Measurements from ENCODE around the gene PNLIPRP2. TPM values are rescaled to one million over a fixed set of nuclear protein-coding genes. Genes with fewer than 3 reads are reported as not detected.

The PNLIPRP2 gene
- total and polyA plus RNA-seq, 7 donors, result 0.01 to 0.91 (median 0.14) TPM; not detected in 3

GRCh38 chr10:116606061-116606483 is 14.7 kb upstream of the PNLIPRP2 start:
- Histone ChIP-seq H3K4me1 (no peaks in the 10 kb centered on the region), H3K27me3 (ENCODE audit: insufficient read depth in 3 of 3, low read length in 2 of 3) (peaks cover 0 to 18% (median 2%) of the 10 kb centered on the region in 3 donors), H3K9me3 (no peaks in the 10 kb centered on the region), H3K4me3 (no peak overlapping the region), H3K27ac (no peak overlapping the region), H3K36me3 (ENCODE audit: insufficient read depth in 1 of 2, low read depth in 1 of 2) (no peaks in the 10 kb centered on the region)
- ATAC-seq (no peak), DNase-seq (no peak)
- WGBS, 3 donors, result 63 to 68% (median 64%) methylated on average over 8 of the region's 8 CpGs
- intact Hi-C loops (cut with DNase I), result no loop called here
- TF ChIP-seq CTCF (IDR thresholded peaks at IDR 0.05), result no peak

DNA sequence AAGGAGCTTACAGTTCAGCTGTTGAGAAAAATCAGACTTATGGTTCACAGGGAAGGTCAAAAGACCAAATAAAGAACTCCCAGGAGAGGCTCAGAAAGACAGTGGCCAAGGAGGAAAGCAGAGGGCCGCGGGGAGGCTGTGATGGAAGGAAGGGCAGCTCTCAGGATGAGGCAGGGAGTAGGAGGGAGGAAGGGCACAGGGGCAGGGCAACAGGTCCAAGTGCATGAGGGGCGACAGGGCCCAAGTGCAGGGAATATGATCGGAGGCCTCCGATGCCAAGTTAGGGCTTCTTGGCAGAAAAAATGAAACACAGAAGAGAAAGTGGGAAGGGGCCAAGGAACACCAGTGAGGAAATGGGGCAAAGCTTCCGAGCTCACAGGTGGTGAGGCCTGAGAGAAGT is 13.4 kb upstream of the PNLIPRP2 start:
- WGBS, 3 donors, result 40 to 60% (median 41%) methylated on average over 6 of the region's 6 CpGs

DNA sequence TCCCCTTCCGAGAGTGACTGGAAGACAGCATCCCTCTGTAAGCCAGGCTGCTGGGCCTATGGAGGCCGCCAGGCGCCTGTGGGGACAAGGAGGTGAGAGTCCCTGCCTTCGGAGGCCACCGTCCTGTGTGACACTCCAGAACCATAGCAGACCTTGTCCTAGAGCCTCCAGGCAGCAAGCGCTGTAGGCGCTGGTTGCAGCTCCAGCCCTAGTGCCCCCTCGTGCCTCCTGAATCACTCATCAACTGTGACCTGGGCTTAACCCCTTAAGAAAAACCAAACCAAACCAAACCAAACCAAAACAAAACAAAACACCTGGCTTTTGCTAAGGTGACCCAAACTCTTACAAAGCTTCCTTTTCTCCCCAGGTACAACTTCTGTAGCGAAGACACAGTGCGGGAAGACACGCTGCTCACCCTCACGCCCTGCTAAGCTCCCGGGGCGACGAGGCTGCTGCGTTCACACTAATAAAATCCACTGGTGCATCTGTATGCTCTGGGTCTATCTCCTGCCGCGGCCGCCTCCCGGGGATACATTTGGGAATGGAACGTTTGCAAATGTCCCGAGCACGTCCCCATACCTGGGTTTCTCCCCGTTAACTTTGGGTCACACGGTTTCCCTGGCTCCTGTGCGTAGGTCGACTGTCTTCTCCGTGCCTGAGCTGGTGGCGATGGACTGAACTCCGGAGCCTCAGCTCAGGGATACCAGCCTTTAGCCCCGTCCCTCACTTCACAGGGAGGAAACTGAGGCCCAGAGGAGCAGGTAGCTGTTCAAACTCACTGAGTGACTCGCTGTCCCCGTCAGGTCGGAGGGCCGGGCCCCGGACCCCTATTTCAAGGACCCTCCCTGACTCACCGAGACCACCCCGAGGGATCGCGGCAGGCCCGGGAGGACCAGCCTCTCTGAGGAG is 11.8 kb upstream of the PNLIPRP2 start:
- H3K4me3 ChIP-seq, result no peak overlapping the region
- DNase-seq (no peak), ATAC-seq (no peak)
- H3K36me3 ChIP-seq (ENCODE audit: insufficient read depth in 1 of 2, low read depth in 1 of 2), result no peaks in the 10 kb centered on the region
- H3K27me3 ChIP-seq (ENCODE audit: insufficient read depth in 3 of 3, low read length in 2 of 3), result peaks cover 0 to 18% (median 2%) of the 10 kb centered on the region in 3 donors
- no peak overlapping the region for H3K27ac ChIP-seq
- H3K9me3 ChIP-seq, result no peaks in the 10 kb centered on the region
- 31 to 37% (median 37%) methylated on average over 41 of the region's 41 CpGs for WGBS, 3 donors
- no peaks in the 10 kb centered on the region for H3K4me1 ChIP-seq
- intact Hi-C loops (cut with DNase I), result no loop called here
- no peak for TF ChIP-seq CTCF (IDR thresholded peaks at IDR 0.05)

More for the DNA sequence above, 13.4 kb upstream of the PNLIPRP2 start:
- peaks cover 0 to 18% (median 2%) of the 10 kb centered on the region in 3 donors for H3K27me3 ChIP-seq (ENCODE audit: insufficient read depth in 3 of 3, low read length in 2 of 3)
- no peak for TF ChIP-seq CTCF (IDR thresholded peaks at IDR 0.05)
- ATAC-seq, result no peak
- H3K4me1 ChIP-seq, result no peaks in the 10 kb centered on the region
- no peak overlapping the region for H3K4me3 ChIP-seq
- intact Hi-C loops (cut with DNase I), result no loop called here
- DNase-seq, result no peak
- H3K27ac ChIP-seq, result no peak overlapping the region
- no peaks in the 10 kb centered on the region for H3K36me3 ChIP-seq (ENCODE audit: insufficient read depth in 1 of 2, low read depth in 1 of 2)
- H3K9me3 ChIP-seq, result no peaks in the 10 kb centered on the region

GRCh38 chr10:116610443-116611152 is 10.2 kb upstream of the PNLIPRP2 start:
- Histone ChIP-seq H3K36me3 (ENCODE audit: insufficient read depth in 1 of 2, low read depth in 1 of 2) (no peaks in the 10 kb centered on the region), H3K27me3 (ENCODE audit: insufficient read depth in 3 of 3, low read length in 2 of 3) (peaks cover 0 to 18% (median 2%) of the 10 kb centered on the region in 3 donors), H3K4me1 (no peaks in the 10 kb centered on the region), H3K9me3 (no peaks in the 10 kb centered on the region), H3K27ac (no peak overlapping the region), H3K4me3 (no peak overlapping the region)
- TF ChIP-seq CTCF (IDR thresholded peaks at IDR 0.05), result no peak
- WGBS, 3 donors, result 95 to 96% (median 96%) methylated on average over 13 of the region's 13 CpGs
- ATAC-seq, result no peak
- DNase-seq, result no peak
- intact Hi-C loops (cut with DNase I), result no loop called here
